H1 (cell line): ENCODE results near the gene SIK3. TPM values are rescaled to one million over a fixed set of nuclear protein-coding genes. Genes with fewer than 3 reads are reported as not detected.

Experiments used
- CTCF ChIA-PET: fragments of 300-600 bp; sonication (Branson Sonifier 250); formaldehyde crosslinking; loops from one replicate; lab custom pipeline; 2021; ENCODE audit not compliant: partially characterized antibody; lab: Charles Lee
- POLR2A ChIA-PET: fragments of 300-600 bp; sonication (Branson Sonifier 250); formaldehyde crosslinking; loops from one replicate; lab custom pipeline; 2021; ENCODE audit warnings: inconsistent platforms; ENCODE audit not compliant: partially characterized antibody; lab: Charles Lee
- DNase-seq, 2 experiments: peaks; one replicate each; pipeline versions ENCODE4 v3.0.0 to v3.0.0-alpha.2; 2010 to 2022; ENCODE audit warnings: low spot score in 2 of 2, low read depth in 1 of 2, mixed read lengths in 1 of 2
- FAIRE-seq: peaks from 2 replicates; lab custom pipeline; 2011; peaks lifted over from hg19 to GRCh38; lab: Jason Lieb, UNC
- H2AFZ ChIP-seq: 2 replicates; pipeline ENCODE4 v1.8.1; 2012; ENCODE audit warnings: low read length, inconsistent platforms
- H2AK5ac ChIP-seq: 2 replicates; pipeline ENCODE4 v1.6.1; 2013; ENCODE audit warnings: low read depth, low read length
- H2BK120ac ChIP-seq: replicated peaks from 2 replicates; pipeline ENCODE3; 2013; ENCODE audit warnings: low read depth, low read length, inconsistent platforms
- H2BK12ac ChIP-seq: 2 replicates; pipeline ENCODE4 v1.6.1; 2013; ENCODE audit warnings: low read depth, low read length
- H2BK15ac ChIP-seq: 2 replicates; pipeline ENCODE4 v1.6.1; 2013; ENCODE audit warnings: low read length
- H2BK20ac ChIP-seq: 2 replicates; pipeline ENCODE4 v1.6.1; 2013; ENCODE audit warnings: low read length
- H2BK5ac ChIP-seq: 2 replicates; pipeline ENCODE4 v1.6.1; 2013; ENCODE audit warnings: low read depth, low read length
- H3K14ac ChIP-seq: 2 replicates; pipeline ENCODE4 v1.6.1; 2013; ENCODE audit warnings: inconsistent platforms; ENCODE audit not compliant: insufficient read length
- H3K18ac ChIP-seq: 2 replicates; pipeline ENCODE4 v1.6.1; 2013; ENCODE audit warnings: low read length; ENCODE audit errors: extremely low read depth
- H3K23ac ChIP-seq: 2 replicates; pipeline ENCODE4 v1.6.1; 2013; ENCODE audit warnings: inconsistent platforms; ENCODE audit not compliant: insufficient read length
- H3K23me2 ChIP-seq: 2 replicates; pipeline ENCODE4 v1.6.1; 2013; ENCODE audit warnings: low read depth, low read length
- H3K27ac ChIP-seq: 2 replicates; pipeline ENCODE4 v1.6.1; 2011; ENCODE audit warnings: low read depth, low read length, inconsistent platforms
- H3K27me3 ChIP-seq, 4 experiments: replicated peaks in 1 of 4; 1 replicate in 1 of 4; 2 replicates in 3 of 4; pipeline versions ENCODE4 v1.6.1 to v1.8.1; 2011 to 2013; ENCODE audit warnings: low read length in 3 of 4, mild to moderate bottlenecking in 3 of 4, inconsistent platforms in 2 of 4, mixed read lengths in 2 of 4, moderate library complexity in 1 of 4; ENCODE audit not compliant: control insufficient read depth in 3 of 4, insufficient read depth in 3 of 4; ENCODE audit errors: extremely low read depth in 1 of 4
- H3K36me3 ChIP-seq, 4 experiments: 2 replicates each; pipeline versions ENCODE4 v1.6.1 to v1.8.1; 2011 to 2013; ENCODE audit warnings: mild to moderate bottlenecking in 4 of 4, low read length in 3 of 4, moderate library complexity in 2 of 4, control low read depth in 1 of 4, inconsistent platforms in 1 of 4; ENCODE audit not compliant: insufficient read depth in 4 of 4, control insufficient read depth in 2 of 4
- H3K4ac ChIP-seq: replicated peaks from 2 replicates; pipeline ENCODE3; 2013; ENCODE audit warnings: low read length, low read depth, mixed read lengths, inconsistent platforms; ENCODE audit not compliant: insufficient read length
- H3K4me1 ChIP-seq, 4 experiments: replicated peaks in 1 of 4; 1 replicate in 1 of 4; 2 replicates in 3 of 4; pipeline versions ENCODE4 v1.6.1 to v1.8.1; 2011 to 2013; ENCODE audit warnings: low read length in 3 of 4, inconsistent platforms in 2 of 4, mixed read lengths in 1 of 4; ENCODE audit not compliant: insufficient read depth in 4 of 4, control insufficient read depth in 3 of 4
- H3K4me2 ChIP-seq, 2 experiments: 2 replicates each; pipeline versions ENCODE4 v1.6.1 to v1.8.1; 2011 to 2013; ENCODE audit warnings: low read depth in 2 of 2, low read length in 2 of 2, control low read depth in 1 of 2, inconsistent platforms in 1 of 2, mild to moderate bottlenecking in 1 of 2; ENCODE audit not compliant: insufficient read depth in 1 of 2
- H3K4me3 ChIP-seq, 4 experiments: fragments of 200-600, 300-600 bp in 1 of 4; sonication (generic), shearing (Covaris generic), sonication (Bioruptor Twin) in 1 of 4; 2 replicates each; pipeline versions ENCODE4 v1.5.1 to v1.8.1; 2011 to 2016; ENCODE audit warnings: low read length in 4 of 4, low read depth in 3 of 4, control low read depth in 2 of 4, inconsistent platforms in 2 of 4, mild to moderate bottlenecking in 2 of 4, mixed read lengths in 1 of 4, moderate library complexity in 1 of 4; ENCODE audit not compliant: insufficient read depth in 2 of 4; ENCODE audit errors: extremely low read depth in 1 of 4
- H3K56ac ChIP-seq: replicated peaks from 2 replicates; pipeline ENCODE3; 2013; ENCODE audit warnings: low read depth, mild to moderate bottlenecking, mixed read lengths, low read length, inconsistent platforms; ENCODE audit not compliant: insufficient read length
- H3K79me1 ChIP-seq: 2 replicates; pipeline ENCODE4 v1.6.1; 2013; ENCODE audit warnings: low read depth, low read length, control low read depth
- H3K79me2 ChIP-seq, 2 experiments: 2 replicates each; pipeline versions ENCODE4 v1.6.1 to v1.8.1; 2012 to 2013; ENCODE audit warnings: low read length in 2 of 2, mild to moderate bottlenecking in 2 of 2, inconsistent platforms in 1 of 2; ENCODE audit not compliant: insufficient read depth in 2 of 2, control insufficient read depth in 1 of 2
- H3K9ac ChIP-seq, 4 experiments: replicated peaks in 1 of 4; 1 replicate in 1 of 4; 2 replicates in 3 of 4; pipeline versions ENCODE4 v1.6.1 to v1.8.1; 2011 to 2013; ENCODE audit warnings: low read depth in 3 of 4, low read length in 3 of 4, control low read depth in 2 of 4, mild to moderate bottlenecking in 2 of 4, moderate library complexity in 2 of 4, inconsistent platforms in 1 of 4; ENCODE audit errors: extremely low read depth in 1 of 4
- H3K9me3 ChIP-seq, 2 experiments: 2 replicates each; pipeline versions ENCODE4 v1.6.1 to v1.8.1; 2012 to 2013; ENCODE audit warnings: mild to moderate bottlenecking in 2 of 2, moderate library complexity in 2 of 2, control low read depth in 1 of 2, inconsistent platforms in 1 of 2, low read depth in 1 of 2, low read length in 1 of 2, mixed read lengths in 1 of 2; ENCODE audit not compliant: insufficient read depth in 2 of 2
- H4K20me1 ChIP-seq, 2 experiments: replicated peaks in 1 of 2; 2 replicates each; pipeline versions ENCODE3 to v1.8.1; 2011 to 2013; ENCODE audit warnings: inconsistent platforms in 2 of 2, low read length in 2 of 2, mild to moderate bottlenecking in 1 of 2; ENCODE audit not compliant: insufficient read depth in 2 of 2, control insufficient read depth in 1 of 2
- H4K5ac ChIP-seq: 2 replicates; pipeline ENCODE4 v1.6.1; 2013; ENCODE audit warnings: low read length, low read depth, mixed read lengths, inconsistent platforms; ENCODE audit not compliant: insufficient read length
- H4K8ac ChIP-seq: 2 replicates; pipeline ENCODE4 v1.8.0; 2013; ENCODE audit warnings: mild to moderate bottlenecking, moderate library complexity, low read length, inconsistent platforms; ENCODE audit not compliant: insufficient read depth; ENCODE audit errors: extremely low read depth
- H4K91ac ChIP-seq: replicated peaks from 2 replicates; pipeline ENCODE3; 2013; ENCODE audit warnings: low read length, mixed read lengths, inconsistent platforms; ENCODE audit not compliant: insufficient read length
- JUND ChIP-seq: IDR thresholded peaks from 2 replicates; pipeline ENCODE4 v1.6.1; 2011; ENCODE audit warnings: mild to moderate bottlenecking, improper control_type of control experiment, low read length
- USF2 ChIP-seq: IDR thresholded peaks from 2 replicates; pipeline ENCODE4 v1.6.1; 2011; ENCODE audit warnings: low read length, improper control_type of control experiment
- WGBS, 2 experiments: shearing (Covaris generic) in 1 of 2; methylation state at CpG; one replicate each; pipeline versions ENCODE4 v1.1.6 to v1.1.7; 2013 to 2015; ENCODE audit warnings: low lambda C conversion rate in 2 of 2, mixed read lengths in 2 of 2, inconsistent platforms in 1 of 2, low coverage in 1 of 2, missing lambda C conversion rate in 1 of 2; ENCODE audit not compliant: insufficient replicate concordance in 2 of 2, insufficient coverage in 1 of 2, insufficient read length in 1 of 2; ENCODE audit errors: extremely low coverage in 1 of 2, missing lambda C conversion rate in 1 of 2; 5-methylcytosine and 5-hydroxymethylcytosine counted together
- polyA plus RNA-seq, 7 experiments: library from polyadenylated mRNA; depleted of rRNA in 3 of 7; stranded (reverse) in 5 of 7; unstranded in 2 of 7; fragments of >200 nt in 5 of 7; fragments of 200-250 nt in 2 of 7; gene quantifications; 1 replicate in 5 of 7; 2 replicates in 1 of 7; 4 replicates in 1 of 7; pipeline versions ENCODE4 v1.2.1 to v1.2.3, GENCODE V29; 2011 to 2013; ENCODE audit warnings: missing spikeins in 2 of 7, mixed read lengths in 2 of 7
- small RNA-seq: library from polyadenylated mRNA; stranded (forward); fragments of <200 nt; extraction: miRNeasy Mini kit (QIAGEN cat#:217004); gene quantifications from one replicate; pipeline ENCODE3, GENCODE V24; 2013; ENCODE audit not compliant: insufficient read depth
- total RNA-seq: library from RNA; stranded (reverse); fragmentation: NEBNext Ultra II Directional; extraction: Animal tissue kit (Norgen Biotek cat#: 25700); gene quantifications from 2 replicates; pipeline ENCODE4 v1.2.1, GENCODE V29; 2021

The SIK3 gene
- total and polyA plus RNA-seq, 2 of the 8 experiments (the other 6 are each of a cell fraction or from before 2014, with no cell fraction given): 19.9 to 32.1 TPM

GRCh38 chr11:116793772-116794097 lies 304.5 kb downstream of the SIK3 start:
- H2BK12ac ChIP-seq: no peak overlapping the region
- peaks cover 2 to 5% (median 4%) of the 10 kb centered on the region in 4 experiments; a peak in 6 of 7 replicates for H3K4me1 ChIP-seq
- peaks cover 0 to 10% (median 3%) of the 10 kb centered on the region in 4 experiments; a peak in 4 of 7 replicates for H3K27me3 ChIP-seq
- H3K18ac ChIP-seq: no peak overlapping the region
- no peak overlapping the region for H2BK5ac ChIP-seq
- H3K79me2 ChIP-seq: no peaks in the 10 kb centered on the region
- no peaks in the 10 kb centered on the region for H4K20me1 ChIP-seq
- no peak overlapping the region for H3K4me3 ChIP-seq
- no peak overlapping the region for H2AK5ac ChIP-seq
- WGBS, 2 experiments: 100% methylated on average over 1 of the region's 1 CpG; no CpG with 5 or more reads in 1 of the 2 experiments
- no peak overlapping the region for H4K5ac ChIP-seq
- H3K4me2 ChIP-seq: no peak overlapping the region
- no peaks in the 10 kb centered on the region for H3K79me1 ChIP-seq
- no peak overlapping the region for H3K4ac ChIP-seq
- H4K8ac ChIP-seq: no peak overlapping the region
- no peak overlapping the region for H2BK120ac ChIP-seq
- H3K14ac ChIP-seq: no peak overlapping the region
- no peaks in the 10 kb centered on the region for H3K23me2 ChIP-seq
- H4K91ac ChIP-seq: no peak overlapping the region
- H2BK20ac ChIP-seq: no peak overlapping the region
- no peaks in the 10 kb centered on the region for H3K9me3 ChIP-seq
- ChIA-PET POLR2A (interaction anchor here (2.8 kb wide), 1 partner anchor 41 kb away, joined by 16 read pairs; no protein-coding TSS in a partner anchor), CTCF (interaction anchor here (0.6 to 12.1 kb wide), 13 partner anchors 11 to 387 kb away, joined by 3 to 237 read pairs (median 3); partner anchors contain the start of genes APOA1, APOA4 and APOC3)
- peak overlapping the region; percentile 96 for H2AFZ ChIP-seq
- FAIRE-seq (no peak), DNase-seq (no peak)
- H3K56ac ChIP-seq: no peak overlapping the region
- H3K27ac ChIP-seq: no peak overlapping the region
- peak; percentile 11; the same call in 1 of the 2 replicates for TF ChIP-seq USF2
- TF ChIP-seq JUND: no peak
- no peak overlapping the region for H2BK15ac ChIP-seq
- H3K9ac ChIP-seq: no peak overlapping the region
- no peak overlapping the region for H3K23ac ChIP-seq
- H3K36me3 ChIP-seq: no peaks in the 10 kb centered on the region

Small RNAs within 50 kb of the gene (small RNA-seq; reads per million reads assigned to genes)
- gene AP000936.3 (not detected), gene RNY4P6 (2.6 reads per million, percentile 30 among the genes with 10 or more reads in this experiment)

Other genes with a start within 250 kb of the SIK3 start
- gene PAFAH1B2, start 45.9 kb upstream of the SIK3 start, total RNA-seq: 151 and 161 TPM in 2 replicates
- 26.2 and 38.2 TPM in 2 replicates for gene PAFAH1B2, start 45.9 kb upstream of the SIK3 start, polyA plus RNA-seq (2011; rRNA removed)
- gene SIDT2, start 80.3 kb upstream of the SIK3 start, total RNA-seq: 14.6 and 18.5 TPM in 2 replicates
- 21.1 and 26.7 TPM in 2 replicates for gene SIDT2, start 80.3 kb upstream of the SIK3 start, polyA plus RNA-seq (2011; rRNA removed)
- 300 and 301 TPM in 2 replicates for gene TAGLN, start 100.9 kb upstream of the SIK3 start, total RNA-seq
- 140 and 150 TPM in 2 replicates for gene TAGLN, start 100.9 kb upstream of the SIK3 start, polyA plus RNA-seq (2011; rRNA removed)
- 38.5 and 45.6 TPM in 2 replicates for gene PCSK7, start 133.6 kb upstream of the SIK3 start, total RNA-seq
- gene PCSK7, start 133.6 kb upstream of the SIK3 start, polyA plus RNA-seq (2011; rRNA removed): 23.4 and 38.8 TPM in 2 replicates
- 33.7 and 35.6 TPM in 2 replicates for gene RNF214, start 134.2 kb upstream of the SIK3 start, total RNA-seq
- gene RNF214, start 134.2 kb upstream of the SIK3 start, polyA plus RNA-seq (2011; rRNA removed): 34.9 and 35.3 TPM in 2 replicates
- gene BACE1-AS, start 192.9 kb upstream of the SIK3 start, total RNA-seq: 12.2 and 14.9 TPM in 2 replicates
- 11.8 and 17.4 TPM in 2 replicates for gene BACE1-AS, start 192.9 kb upstream of the SIK3 start, polyA plus RNA-seq (2011; rRNA removed)
- gene BACE1, start 217.8 kb upstream of the SIK3 start, total RNA-seq: 7.5 and 7.7 TPM in 2 replicates
- gene BACE1, start 217.8 kb upstream of the SIK3 start, polyA plus RNA-seq (2011; rRNA removed): 7.9 and 9.5 TPM in 2 replicates
- 18.7 and 20.8 TPM in 2 replicates for gene CEP164, start 229.4 kb upstream of the SIK3 start, total RNA-seq
- 8.4 and 10.5 TPM in 2 replicates for gene CEP164, start 229.4 kb upstream of the SIK3 start, polyA plus RNA-seq (2011; rRNA removed)